NCI-H460 (cell line): Measurements from ENCODE around the gene MAD1L1. TPM values are rescaled to one million over a fixed set of nuclear protein-coding genes. Genes with fewer than 3 reads are reported as not detected.

Experiments used
- DNase-seq: peaks from one replicate; pipeline ENCODE4 v3.0.0-alpha.2; 2016; ENCODE audit warnings: low read depth; ENCODE audit errors: extremely low read depth
- total RNA-seq: library from RNA; depleted of rRNA; stranded (reverse); fragments of >200 nt; shearing (Covaris generic); gene quantifications from 2 replicates; pipeline ENCODE4 v1.2.3, GENCODE V29; 2014

The MAD1L1 gene
- total RNA-seq, 1 experiment from 2014 or later: 25.9 TPM

DNA sequence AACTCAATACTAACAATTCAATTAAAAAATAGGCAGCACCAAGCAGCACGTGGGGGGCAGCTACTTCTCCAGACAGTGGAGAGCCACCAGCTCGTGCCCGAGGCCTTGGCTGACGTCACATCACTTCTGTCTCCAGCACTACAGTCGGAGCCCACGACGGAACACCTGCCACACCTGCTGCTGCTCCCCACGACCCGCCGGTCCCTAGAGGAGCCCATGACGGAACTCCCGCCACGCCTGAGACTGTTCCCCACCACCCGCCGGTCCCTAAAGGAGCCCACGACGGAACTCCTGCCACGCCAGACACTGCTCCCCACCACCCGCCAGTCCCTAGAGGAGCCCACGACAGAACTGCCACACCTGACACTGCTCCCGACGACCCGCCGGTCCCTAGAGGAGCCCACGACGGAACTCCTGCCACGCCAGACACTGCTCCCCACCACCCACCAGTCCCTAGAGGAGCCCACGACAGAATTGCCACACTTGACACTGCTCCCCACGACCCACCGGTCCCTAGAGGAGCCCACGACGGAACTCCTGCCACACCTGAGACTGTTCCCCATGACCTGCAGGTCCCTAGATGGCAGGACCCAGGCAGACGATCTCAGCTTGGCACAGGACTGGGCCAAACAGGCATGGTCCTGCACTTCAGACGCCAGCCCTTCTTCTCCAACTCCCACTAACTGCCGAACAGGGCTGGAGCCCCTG is 304.7 kb downstream of the MAD1L1 start:
- DNase-seq: no peak

DNA sequence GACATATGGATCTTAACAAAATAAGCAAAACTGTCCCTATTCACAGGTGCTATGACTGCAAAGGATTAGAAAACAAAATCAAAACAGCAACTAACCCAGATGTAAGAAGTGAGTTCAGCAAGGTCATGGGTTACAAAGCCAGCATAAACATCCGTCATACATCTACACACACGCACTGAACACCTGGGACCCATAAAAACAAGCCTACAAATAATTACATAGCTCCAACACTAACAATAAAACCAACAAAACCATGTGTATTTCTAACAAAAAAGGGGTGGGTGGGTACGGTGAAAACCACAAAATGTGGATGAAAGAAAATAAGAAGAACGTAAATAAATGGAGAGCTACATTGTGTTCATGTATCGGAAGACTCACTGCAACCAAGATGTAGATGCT is 305.8 kb downstream of the MAD1L1 start:
- no peak for DNase-seq

DNA sequence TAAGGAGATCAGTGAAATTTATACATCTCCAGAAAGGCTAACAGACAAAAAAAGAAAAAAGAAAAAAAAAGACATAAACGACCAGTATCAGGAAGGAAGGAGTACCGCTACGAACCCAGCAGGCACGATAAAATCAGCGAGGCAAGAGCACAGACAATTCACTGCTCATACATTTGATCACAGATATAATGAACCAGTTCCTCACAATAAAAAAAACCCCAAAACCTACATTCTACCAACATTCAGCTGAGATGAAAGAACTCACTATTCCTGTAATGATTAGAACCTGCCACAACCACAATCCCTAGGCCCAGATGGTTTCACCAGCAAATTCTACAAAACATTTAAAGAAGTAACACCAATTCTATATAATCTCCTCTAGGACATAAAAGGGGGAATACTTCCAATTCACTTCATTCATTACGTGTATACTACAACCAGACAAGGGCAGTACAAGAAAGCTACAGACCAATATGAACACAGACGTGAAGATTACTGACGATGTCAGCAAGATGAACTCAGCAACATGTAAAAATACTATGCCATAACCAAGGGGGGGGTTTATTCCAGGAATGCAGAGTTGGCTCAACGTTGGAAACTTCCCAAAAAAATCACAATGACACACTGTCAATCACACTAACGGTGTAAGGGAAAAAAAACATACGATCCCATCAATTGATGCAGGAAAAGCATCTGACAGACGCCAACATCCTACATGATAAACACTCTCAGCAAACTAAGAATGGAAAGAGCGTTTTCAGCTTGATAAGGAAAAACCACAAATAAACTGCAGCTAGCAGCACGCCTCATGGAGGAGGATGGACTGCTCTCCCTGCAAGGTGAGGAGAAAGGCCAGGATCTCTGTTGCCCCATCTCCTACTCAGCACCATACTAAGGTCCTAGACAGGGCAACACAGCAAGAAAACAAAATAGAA is 306.5 kb downstream of the MAD1L1 start:
- DNase-seq: no peak

DNA sequence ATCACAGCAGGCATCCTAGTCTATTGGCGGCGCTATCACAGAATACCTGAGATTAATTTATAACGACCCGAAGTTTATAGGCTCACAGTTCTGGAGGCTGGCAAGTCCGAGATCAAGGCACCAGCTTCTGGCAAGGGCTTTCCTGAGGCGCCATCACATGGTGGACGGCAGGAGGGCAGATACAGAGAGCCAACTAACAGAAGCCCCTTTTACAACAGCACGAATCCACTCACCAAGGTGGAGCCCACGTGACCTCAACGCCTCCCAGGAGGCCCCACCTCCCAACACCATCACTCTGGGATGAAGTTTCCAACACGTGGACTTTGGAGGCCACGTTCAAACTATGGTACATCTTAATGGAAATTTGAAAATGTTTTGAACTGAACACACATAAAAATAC is 307.4 kb downstream of the MAD1L1 start:
- no peak for DNase-seq

DNA sequence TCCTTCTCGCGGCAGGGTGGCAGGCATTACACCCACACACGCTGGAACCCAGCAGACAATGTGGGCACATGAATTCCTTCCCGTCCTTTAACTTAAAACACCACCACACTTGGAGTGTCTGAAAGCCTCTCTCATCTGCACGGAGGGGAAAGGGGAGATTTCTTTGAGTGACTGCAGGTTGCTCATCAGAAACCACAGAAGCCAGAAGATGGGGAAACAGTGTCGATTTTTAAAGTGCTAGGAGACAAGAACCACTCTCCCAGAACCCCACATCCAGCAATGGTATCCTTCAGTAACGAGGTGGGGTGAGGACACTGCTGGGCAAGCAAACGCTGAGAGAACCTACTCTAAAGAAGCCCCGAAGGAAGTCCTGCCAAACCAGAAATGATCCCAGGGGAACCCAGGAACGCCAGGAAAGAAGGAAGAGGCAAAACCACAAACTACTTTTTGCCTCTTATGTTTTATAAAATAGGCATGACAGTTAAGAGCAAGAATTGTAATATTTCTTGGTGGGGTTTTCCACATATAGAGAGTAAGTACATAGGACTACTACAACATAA is 308.4 kb downstream of the MAD1L1 start:
- no peak for DNase-seq

DNA sequence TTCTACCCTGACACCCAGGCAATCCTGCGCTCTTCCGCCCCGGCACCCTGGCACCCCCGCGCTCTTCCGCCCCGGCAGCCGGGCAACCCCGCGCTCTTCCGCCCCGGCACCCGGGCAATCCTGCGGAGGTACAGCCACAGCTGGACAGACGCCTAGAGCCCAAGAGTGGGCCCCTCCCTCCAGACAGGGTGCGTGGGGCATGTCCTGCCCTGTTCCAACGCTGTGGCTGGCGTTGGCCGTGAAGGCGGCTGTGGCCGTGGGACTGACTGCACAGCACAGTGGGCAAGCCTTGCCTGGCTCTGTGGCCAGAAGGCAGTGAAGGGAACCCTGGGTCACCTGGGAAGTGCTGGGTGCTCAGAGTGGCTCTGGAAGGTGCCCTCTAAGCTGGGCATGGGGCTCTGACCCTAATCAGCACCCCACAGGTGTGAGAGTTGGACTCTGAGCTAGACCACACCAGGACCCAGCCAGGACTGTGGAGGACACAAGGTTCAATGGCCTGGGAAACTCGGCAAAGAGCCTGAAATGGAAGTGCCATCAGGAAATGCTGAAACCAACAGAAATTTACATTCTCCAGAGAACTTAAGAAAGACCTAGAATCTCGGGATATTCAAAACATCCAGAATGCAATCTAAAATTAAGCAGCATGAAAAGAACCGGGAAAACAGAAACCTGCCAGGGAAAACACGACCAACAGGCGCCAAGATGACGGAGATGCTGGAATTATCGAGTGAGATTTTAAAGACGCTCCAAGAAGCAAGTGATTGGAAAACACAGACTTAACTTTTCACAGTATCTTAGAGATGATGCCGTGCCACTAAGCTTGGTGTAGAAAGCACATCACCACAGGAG is 309.1 kb downstream of the MAD1L1 start:
- DNase-seq: no peak

DNA sequence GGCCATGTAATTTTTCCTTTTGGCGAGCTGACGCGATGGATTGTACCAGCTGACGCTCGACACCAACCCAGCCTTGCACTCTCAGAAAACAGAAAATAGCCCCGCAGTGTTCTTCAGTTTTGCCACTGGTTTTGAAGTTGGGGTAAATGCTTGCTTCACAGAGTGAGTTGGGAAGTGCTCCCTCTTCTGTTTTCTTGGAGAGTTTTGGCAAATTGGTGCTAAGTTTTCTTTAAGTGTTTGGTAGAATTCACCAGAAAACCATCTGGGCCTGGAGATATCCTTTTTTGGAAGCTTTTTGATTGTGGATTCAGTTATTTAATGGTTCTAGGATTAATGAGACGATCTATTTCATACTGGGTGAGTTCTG is 309.9 kb downstream of the MAD1L1 start:
- no peak for DNase-seq

DNA sequence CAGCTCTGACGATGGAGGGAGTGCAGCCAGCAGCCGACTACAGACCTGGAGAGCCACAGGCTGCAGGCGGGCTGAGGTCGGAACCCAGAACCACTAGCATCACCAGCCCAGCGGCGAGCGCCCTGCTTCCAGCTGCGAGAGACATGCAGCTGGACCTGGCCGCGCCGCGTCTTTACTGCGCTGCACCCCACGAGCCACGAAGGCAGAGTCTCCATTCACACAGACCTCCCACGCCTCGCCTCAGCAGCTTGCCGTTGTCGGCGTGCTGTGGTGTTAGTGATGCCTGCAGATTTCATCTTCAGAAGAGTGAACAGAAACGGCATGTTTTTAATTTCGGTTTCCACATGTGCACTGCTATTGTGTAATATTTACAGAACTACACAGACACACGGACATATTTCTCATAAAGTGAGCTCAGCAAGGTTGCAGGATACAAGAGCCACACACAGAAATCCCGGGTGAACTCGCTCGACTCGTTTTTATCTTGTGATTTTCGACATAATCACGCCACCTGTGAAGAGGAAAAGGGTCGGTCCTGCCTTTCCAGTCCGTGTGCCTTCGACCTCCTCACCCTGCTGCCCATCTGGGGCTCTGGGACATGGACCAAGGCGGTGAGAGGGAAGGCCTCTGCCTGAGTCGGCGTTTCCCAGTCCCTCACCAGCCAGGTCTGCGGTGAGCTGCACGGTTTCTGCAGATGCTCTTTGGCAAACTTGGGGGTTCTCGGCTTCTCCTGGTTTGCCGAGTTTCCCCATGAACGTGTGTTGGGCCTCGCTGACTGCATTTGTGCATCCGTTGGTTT is 310.5 kb downstream of the MAD1L1 start:
- DNase-seq: no peak

DNA sequence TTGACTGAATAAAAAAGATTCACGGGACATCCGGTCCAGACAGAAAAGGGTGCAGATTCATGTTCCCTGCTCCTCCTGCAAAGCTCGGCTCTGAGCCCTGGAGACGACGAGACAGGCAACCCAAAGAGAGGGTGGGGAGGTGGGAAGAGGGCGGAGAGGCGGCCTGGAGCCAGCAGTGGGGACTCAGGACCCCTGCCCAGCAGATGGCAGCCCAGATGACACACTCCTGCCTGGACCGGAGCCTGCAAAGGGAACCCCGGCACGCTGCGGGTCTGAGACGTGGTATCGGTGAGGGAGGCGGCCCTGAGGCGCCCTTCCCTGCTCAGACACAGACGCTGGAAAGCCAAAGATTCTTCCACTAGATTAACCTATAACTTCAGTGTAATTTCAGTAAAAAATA is 311.9 kb downstream of the MAD1L1 start:
- DNase-seq: no peak

DNA sequence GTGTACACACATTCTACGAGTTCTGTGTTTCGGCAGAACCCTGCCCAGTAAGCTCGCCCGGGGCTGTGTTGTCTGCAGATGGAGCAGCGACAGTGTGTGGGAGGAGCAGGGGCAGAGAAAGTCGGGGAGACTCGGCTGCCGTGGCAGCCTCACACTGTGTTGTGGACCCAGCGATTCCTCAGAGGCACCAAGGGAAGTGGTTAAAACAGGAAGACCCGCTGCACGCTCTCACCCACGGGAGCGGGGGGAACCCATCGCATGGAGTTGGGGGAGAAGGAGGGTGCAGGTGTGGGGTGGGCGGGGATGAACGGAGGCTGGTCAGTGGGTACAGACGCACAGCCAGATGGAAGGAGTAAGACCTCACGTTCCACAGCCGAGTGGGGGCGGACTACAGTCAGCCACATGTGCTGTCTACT is 312.5 kb downstream of the MAD1L1 start:
- no peak for DNase-seq

DNA sequence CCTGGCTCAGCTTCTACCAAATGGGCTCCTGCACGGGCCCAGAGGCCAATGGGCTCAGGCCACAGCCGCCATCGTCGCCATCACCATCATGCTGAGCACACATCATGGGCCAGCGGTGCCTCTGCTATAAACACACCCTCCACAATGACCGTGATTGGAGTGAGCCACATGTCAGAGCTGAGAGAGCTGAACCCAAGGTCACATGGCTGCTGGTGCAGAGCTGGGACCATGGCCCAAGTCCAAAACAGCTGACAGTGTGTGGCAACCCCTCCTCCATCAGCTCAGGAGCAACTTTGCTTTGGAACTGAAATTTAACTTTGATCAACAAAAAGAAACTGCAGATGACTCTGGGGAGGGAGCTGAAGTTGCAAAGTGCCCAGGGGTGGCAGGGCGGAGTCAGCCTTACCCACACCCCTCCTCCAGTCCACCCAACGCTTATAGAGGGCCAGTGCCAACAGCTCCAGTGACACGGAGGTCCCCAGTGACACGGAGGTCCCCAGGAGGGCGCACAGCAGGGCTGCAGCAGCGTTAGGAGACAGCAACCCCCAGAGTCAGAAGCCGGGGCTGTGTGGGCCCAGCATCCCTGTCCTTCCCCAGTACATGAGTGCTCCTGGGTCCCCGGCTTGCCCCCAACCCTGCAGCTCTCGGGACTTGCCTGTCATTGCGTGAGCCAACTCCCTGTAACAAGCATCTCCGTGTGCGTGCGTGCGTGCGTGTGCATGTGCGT is 313.0 kb downstream of the MAD1L1 start:
- DNase-seq: no peak

DNA sequence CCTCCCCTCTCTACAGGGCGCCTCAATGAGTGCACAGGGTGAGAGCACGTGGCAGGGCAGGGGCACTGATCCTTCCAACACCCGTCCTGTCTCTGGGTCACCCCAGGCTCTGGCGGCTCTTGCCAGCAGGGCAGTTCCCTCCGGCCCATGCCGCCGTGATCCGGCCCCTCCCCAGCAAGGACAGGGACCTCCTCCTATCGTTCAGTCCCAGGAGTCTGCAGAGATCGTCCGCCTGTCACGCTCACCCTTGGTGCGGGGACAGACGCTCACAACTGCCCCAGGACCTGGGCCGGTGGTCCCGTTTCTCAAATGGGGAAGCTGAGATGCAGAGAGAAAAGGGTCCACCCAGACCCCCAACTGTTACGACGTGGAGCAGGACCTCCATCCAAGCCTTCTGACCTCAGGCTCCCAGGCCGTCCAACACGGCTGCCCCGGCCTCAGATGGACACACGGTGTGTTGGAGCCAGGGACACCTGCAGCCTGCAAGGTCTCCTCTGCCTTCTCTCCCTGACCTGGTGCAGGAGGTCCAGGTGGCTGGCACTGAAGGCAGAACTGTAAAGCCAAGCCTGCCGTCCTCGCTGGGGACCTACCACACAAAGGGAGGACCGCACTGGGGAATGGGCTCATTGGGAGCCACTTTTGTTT is 313.7 kb downstream of the MAD1L1 start:
- DNase-seq: no peak

DNA sequence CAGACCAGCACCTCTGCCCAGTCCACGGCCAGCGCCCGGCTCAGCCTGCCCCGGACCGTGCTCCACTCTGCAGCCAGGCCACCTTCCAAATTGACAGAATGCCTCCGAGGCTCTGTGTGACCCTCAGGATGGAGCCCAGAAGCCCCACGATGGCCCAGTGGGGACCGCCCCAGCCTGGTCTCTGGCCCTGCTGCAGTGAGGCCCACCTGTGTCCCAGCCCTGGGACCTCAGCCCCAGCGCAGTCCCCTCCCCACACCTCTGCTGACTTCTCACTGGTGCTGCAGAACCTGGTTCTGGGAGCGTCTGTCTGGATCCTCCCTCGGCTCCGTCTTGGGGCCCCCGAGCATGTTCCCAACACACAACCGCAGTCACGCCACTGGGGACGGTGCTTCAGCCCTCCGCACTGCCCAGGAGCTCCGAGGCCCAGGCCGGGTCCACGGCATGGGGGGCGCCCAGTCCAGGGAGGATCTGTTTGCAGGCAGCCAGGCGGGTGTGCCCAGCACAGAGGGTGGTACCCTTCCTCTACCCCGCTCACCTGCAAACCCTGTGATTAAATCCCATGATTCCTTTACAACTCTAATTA is 314.6 kb downstream of the MAD1L1 start:
- no peak for DNase-seq

DNA sequence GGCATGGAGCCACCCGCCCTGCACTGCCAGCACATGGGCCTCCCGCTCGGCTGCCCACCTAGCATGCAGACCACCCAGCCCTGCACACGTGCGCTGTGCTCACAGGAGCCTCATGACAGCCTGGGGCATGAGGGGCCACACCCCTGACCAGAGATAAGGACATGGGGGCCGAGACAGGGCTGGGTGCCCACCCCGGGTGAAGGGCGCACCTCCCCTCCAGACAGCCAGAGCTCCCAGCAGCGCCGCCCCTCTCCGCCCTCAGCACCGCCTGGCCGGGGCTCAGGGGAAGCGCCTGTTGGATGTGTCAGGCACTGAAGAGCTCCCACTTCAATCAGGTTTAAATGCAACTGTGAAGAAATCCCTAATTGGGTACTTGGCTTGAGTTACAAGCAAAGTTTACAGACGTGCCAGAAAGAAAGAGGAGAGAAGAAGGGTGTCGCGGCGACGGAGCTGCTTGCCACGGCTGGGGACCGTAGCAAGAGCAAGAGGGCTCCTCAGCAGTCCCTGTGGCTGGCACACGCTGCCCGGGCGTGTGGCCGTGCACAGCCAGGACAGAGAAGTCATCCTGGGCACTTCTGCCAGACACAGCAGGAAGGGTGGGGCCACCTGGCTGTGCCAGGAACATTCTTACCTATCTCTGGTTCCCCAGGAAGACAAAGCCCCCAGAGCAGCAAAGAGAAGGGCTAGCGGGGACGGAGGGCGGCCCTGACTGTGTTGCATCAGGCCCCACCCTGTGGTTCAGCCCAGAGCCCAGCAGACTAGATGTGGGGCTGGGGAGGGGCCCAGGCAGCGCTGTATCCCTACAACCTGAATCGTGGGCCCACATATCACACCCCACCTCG is 315.3 kb downstream of the MAD1L1 start:
- no peak for DNase-seq

DNA sequence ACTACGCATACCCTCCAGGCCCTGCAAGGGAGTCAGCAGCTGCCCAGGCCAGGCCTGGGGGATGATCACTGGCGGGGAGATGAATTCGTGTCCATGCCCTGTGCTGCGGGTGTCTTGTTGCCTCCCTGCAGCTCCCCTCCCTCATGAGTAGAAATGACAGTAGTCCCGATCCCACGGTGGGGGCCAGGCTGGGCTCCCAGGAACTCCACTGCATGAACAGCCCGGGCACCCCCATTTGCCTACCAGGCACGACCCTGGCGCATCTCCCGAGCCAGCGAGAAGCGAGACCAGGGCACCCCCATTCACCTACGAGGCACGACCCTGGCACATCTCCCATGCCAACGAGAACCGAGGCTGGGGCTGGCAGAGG is 316.2 kb downstream of the MAD1L1 start:
- no peak for DNase-seq

DNA sequence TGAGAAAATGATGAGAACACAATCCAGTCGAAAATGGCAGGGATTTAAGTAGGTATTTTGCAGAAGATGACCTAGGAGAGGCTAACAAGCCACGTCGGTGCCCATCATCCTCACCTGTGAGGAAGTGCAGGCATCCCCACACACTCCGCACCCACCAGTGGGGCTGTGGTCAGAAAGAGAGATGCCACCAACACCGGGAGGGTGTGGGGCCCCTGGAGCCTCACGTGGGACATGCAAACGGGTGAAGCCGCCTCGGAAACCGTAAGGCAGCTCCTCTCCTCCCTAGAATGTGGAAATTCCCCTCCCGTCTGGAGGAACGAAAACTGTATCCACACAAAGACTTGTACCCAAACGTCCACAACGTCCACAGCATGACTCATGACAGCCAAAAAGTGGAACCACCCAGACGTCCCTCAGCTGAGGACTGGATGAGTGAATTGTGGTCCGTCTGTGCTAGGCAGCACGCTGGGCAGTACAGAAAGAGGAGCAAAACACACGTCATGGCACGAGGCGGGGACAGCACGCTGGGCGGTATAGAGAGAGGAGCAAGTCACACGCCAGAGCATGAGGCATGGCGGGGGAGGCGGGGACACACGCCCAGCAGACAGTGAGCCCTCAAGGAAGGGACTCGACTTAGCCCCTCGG is 316.7 kb downstream of the MAD1L1 start:
- no peak for DNase-seq

DNA sequence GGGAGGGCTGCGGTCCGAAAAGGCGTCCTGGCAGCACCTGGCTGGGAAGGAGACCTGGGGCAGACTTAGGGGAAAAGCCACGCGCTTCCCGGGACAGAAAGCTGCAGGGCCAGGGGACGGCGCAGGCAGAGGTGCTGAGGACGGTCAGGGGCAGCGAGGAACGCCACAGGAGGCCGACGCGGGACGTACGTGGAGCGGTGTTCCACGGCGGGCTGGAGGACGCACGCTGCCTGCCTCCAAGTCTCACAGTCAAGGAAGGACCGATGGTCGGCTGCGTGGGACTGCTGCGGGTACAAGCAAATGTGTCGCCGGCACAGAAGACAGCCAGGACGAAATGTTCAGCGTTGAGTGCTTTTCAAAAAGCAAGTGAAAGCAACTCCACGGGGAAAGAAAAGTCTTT is 317.4 kb downstream of the MAD1L1 start:
- no peak for DNase-seq
